Neural progenitor cell (in vitro differentiated cells): Measurements from ENCODE around the gene THAP6. TPM values are rescaled to one million over a fixed set of nuclear protein-coding genes. Genes with fewer than 3 reads are reported as not detected.
"Not testable (repeated sequence)": the region's sequence is repeated elsewhere in the genome, so short reads cannot be mapped to it uniquely, and the experiment has no call there.

ENCODE experiments used
- DNase-seq: peaks from one replicate; pipeline ENCODE4 v3.0.0-alpha.2; 2016; ENCODE audit warnings: low spot score
- H2AFZ ChIP-seq: fragments of 200-600 bp; sonication (generic); replicated peaks from 2 replicates; pipeline ENCODE4 v1.6.1; 2016; ENCODE audit warnings: antibody characterized with exemption
- H3F3A ChIP-seq: fragments of 200-600 bp; sonication (generic); 2 replicates; pipeline ENCODE4 v1.6.1; 2016; ENCODE audit warnings: antibody characterized with exemption, low read depth
- H3K27ac ChIP-seq: fragments of 200-600 bp; sonication (generic); 2 replicates; pipeline ENCODE4 v1.5.1; 2016; ENCODE audit warnings: mild to moderate bottlenecking
- H3K27me3 ChIP-seq: fragments of 200-600 bp; sonication (generic); 2 replicates; pipeline ENCODE4 v1.6.1; 2016; ENCODE audit warnings: mild to moderate bottlenecking, moderate library complexity
- H3K36me3 ChIP-seq: fragments of 200-600 bp; sonication (generic); 2 replicates; pipeline ENCODE4 v1.5.1; 2016
- H3K4me1 ChIP-seq: fragments of 200-600 bp; sonication (generic); 2 replicates; pipeline ENCODE4 v1.6.1; 2016; ENCODE audit warnings: mixed run types
- H3K4me2 ChIP-seq: fragments of 200-600 bp; sonication (generic); 2 replicates; pipeline ENCODE4 v1.6.1; 2016
- H3K4me3 ChIP-seq: fragments of 200-600 bp; sonication (generic); 2 replicates; pipeline ENCODE4 v1.5.1; 2016
- H3K79me2 ChIP-seq: fragments of 200-600 bp; sonication (generic); 2 replicates; pipeline ENCODE4 v1.6.1; 2016; ENCODE audit warnings: low read depth
- H3K9ac ChIP-seq: fragments of 200-600 bp; sonication (generic); 2 replicates; pipeline ENCODE4 v1.6.1; 2016
- H3K9me3 ChIP-seq: fragments of 200-600 bp; sonication (generic); 2 replicates; pipeline ENCODE4 v1.5.1; 2016; ENCODE audit warnings: low read depth
- H4K20me1 ChIP-seq: fragments of 200-600 bp; sonication (generic); 2 replicates; pipeline ENCODE4 v1.6.1; 2016; ENCODE audit warnings: low read depth
- H3K27ac Mint-ChIP-seq: 3 replicates; pipeline ENCODE4 v1.8.0; 2021; ENCODE audit warnings: mixed read lengths
- H3K27me3 Mint-ChIP-seq: 2 replicates; pipeline ENCODE4 v1.8.0; 2022; ENCODE audit warnings: low read depth, mild to moderate bottlenecking, inconsistent platforms, moderate library complexity, mixed read lengths; ENCODE audit not compliant: insufficient read depth
- H3K36me3 Mint-ChIP-seq: 3 replicates; pipeline ENCODE4 v1.8.0; 2021; ENCODE audit warnings: mixed read lengths
- H3K4me1 Mint-ChIP-seq: 3 replicates; pipeline ENCODE4 v1.8.0; 2021; ENCODE audit warnings: mixed read lengths
- H3K4me3 Mint-ChIP-seq: 3 replicates; pipeline ENCODE4 v1.8.0; 2021; ENCODE audit warnings: mild to moderate bottlenecking, moderate library complexity, mixed read lengths
- H3K9me3 Mint-ChIP-seq: 3 replicates; pipeline ENCODE4 v1.8.0; 2020; ENCODE audit warnings: mixed read lengths
- EZH2 ChIP-seq: fragments of 200-600 bp; sonication (generic); IDR thresholded peaks from 2 replicates; pipeline ENCODE4 v1.6.1; 2017; ENCODE audit warnings: antibody characterized with exemption, mild to moderate bottlenecking, moderate library complexity
- EZH2phosphoT487 ChIP-seq: fragments of 200-600 bp; sonication (generic); IDR thresholded peaks from 2 replicates; pipeline ENCODE4 v1.6.1; 2017; ENCODE audit warnings: antibody characterized with exemption
- total RNA-seq: library from RNA; depleted of rRNA; stranded (reverse); fragments of >200 nt; gene quantifications from 2 replicates; pipeline ENCODE4 v1.2.3, GENCODE V29; 2015; ENCODE audit warnings: low replicate concordance
- TF ChIP-seq, protein P1 (sequence below): fragments of 200-600 bp; sonication (generic); IDR thresholded peaks from 2 replicates; pipeline ENCODE4 v1.5.1; 2017; ENCODE audit warnings: antibody characterized with exemption, mild to moderate bottlenecking

The THAP6 gene
- total RNA-seq, 1 donor from 2014 or later = 30.6 TPM

DNA sequence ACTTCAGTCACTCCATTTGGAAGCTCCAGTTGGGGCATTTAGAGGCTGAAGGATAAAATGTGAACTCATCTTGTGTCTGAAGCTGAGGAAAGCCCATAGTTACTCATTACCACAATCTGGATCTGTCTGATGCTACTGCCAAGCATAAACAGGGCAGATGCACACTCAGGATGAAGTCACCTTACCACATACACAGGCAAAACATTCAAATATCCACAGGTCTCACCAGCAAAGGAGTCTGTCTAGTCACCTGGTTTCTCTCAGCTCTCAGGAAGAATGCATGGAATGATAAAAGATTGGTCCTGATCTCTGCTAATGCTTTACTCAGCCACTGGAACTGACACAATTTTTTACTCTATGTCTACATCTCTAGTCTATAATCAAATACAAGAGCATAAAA, 28.6 kb downstream of the THAP6 start:
- no peak for DNase-seq
- H3K9me3 Mint-ChIP-seq = no peaks in the 10 kb centered on the region
- Histone ChIP-seq H3K27ac (no peak overlapping the region), H3K27me3 (no peaks in the 10 kb centered on the region), H4K20me1 (no peaks in the 10 kb centered on the region), H2AFZ (no peak overlapping the region), H3K4me2 (no peak overlapping the region), H3K4me1 (no peaks in the 10 kb centered on the region), H3K4me3 (no peak overlapping the region), H3K36me3 (no peaks in the 10 kb centered on the region), H3K9me3 (no peaks in the 10 kb centered on the region), H3K9ac (no peak overlapping the region), H3F3A (no peaks in the 10 kb centered on the region), H3K79me2 (no peaks in the 10 kb centered on the region)
- TF ChIP-seq EZH2 = no peak
- no peak for TF ChIP-seq EZH2phosphoT487
- TF ChIP-seq, protein P1, sequence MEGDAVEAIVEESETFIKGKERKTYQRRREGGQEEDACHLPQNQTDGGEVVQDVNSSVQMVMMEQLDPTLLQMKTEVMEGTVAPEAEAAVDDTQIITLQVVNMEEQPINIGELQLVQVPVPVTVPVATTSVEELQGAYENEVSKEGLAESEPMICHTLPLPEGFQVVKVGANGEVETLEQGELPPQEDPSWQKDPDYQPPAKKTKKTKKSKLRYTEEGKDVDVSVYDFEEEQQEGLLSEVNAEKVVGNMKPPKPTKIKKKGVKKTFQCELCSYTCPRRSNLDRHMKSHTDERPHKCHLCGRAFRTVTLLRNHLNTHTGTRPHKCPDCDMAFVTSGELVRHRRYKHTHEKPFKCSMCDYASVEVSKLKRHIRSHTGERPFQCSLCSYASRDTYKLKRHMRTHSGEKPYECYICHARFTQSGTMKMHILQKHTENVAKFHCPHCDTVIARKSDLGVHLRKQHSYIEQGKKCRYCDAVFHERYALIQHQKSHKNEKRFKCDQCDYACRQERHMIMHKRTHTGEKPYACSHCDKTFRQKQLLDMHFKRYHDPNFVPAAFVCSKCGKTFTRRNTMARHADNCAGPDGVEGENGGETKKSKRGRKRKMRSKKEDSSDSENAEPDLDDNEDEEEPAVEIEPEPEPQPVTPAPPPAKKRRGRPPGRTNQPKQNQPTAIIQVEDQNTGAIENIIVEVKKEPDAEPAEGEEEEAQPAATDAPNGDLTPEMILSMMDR = no peak
- no peak overlapping the region for H3K4me3 Mint-ChIP-seq
- H3K36me3 Mint-ChIP-seq = peaks cover 8% of the 10 kb centered on the region
- peaks cover 5% of the 10 kb centered on the region for H3K4me1 Mint-ChIP-seq
- H3K27ac Mint-ChIP-seq = no peak overlapping the region
- no peaks in the 10 kb centered on the region for H3K27me3 Mint-ChIP-seq

DNA sequence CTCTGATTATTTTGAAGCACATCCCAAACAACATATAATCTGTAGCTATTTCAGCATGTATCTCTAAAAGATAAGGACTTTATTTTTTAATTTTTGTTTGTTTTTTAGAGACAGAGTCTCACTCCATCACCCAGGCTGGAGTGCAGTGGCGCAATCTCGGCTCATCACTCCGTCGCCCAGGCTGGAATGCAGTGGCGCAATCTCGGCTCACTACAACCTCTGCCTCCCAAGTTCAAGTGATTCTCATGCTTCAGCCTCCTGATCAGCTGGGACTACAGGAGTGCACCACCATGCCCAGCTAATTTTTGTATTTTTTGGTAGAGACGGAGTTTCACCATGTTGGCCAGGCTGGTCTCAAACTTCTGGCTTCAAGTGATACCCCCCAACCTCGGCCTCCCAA, 29.9 kb downstream of the THAP6 start:
- not testable (repeated sequence) for H4K20me1 ChIP-seq, H3K27me3 ChIP-seq, H3K4me1 ChIP-seq, H3K4me3 ChIP-seq, H3K27me3 Mint-ChIP-seq, H3K9ac ChIP-seq, H2AFZ ChIP-seq, H3K36me3 ChIP-seq, H3K36me3 Mint-ChIP-seq, H3K9me3 Mint-ChIP-seq, H3K79me2 ChIP-seq, H3K4me3 Mint-ChIP-seq, H3K9me3 ChIP-seq, H3F3A ChIP-seq, H3K4me2 ChIP-seq, H3K27ac ChIP-seq, DNase-seq, H3K27ac Mint-ChIP-seq, H3K4me1 Mint-ChIP-seq

DNA sequence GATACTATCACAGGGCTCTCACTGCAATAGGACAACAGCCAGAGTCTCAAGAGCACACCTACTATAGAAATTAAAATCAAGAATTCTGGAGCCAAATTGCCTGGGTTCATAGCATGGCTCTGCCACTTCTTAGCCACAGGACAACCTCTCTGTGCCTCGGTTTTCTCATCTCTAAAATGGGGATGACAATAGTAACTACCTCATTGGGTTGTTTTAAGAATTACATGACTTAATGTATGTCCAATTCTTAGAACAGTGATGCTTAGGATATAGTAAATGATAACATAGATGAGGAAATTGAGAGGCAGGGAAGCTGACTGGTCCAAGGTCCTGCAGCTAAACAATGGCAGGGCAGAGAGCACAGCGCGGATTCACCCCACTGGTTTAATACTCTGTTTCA, 30.6 kb downstream of the THAP6 start:
- Mint-ChIP-seq H3K27ac (no peak overlapping the region), H3K4me3 (no peak overlapping the region), H3K4me1 (peaks cover 9% of the 10 kb centered on the region), H3K9me3 (no peaks in the 10 kb centered on the region), H3K36me3 (peaks cover 4% of the 10 kb centered on the region), H3K27me3 (peaks cover 2% of the 10 kb centered on the region)
- Histone ChIP-seq H3K36me3 (no peaks in the 10 kb centered on the region), H3K4me2 (no peak overlapping the region), H3K9ac (no peak overlapping the region), H4K20me1 (no peaks in the 10 kb centered on the region), H3K27me3 (no peaks in the 10 kb centered on the region), H2AFZ (no peak overlapping the region), H3K9me3 (no peaks in the 10 kb centered on the region), H3K79me2 (no peaks in the 10 kb centered on the region), H3F3A (no peaks in the 10 kb centered on the region), H3K4me1 (no peaks in the 10 kb centered on the region), H3K4me3 (no peak overlapping the region), H3K27ac (no peak overlapping the region)
- no peak for DNase-seq
- no peak for TF ChIP-seq EZH2phosphoT487
- no peak for TF ChIP-seq EZH2
- TF ChIP-seq, protein P1 = no peak

DNA sequence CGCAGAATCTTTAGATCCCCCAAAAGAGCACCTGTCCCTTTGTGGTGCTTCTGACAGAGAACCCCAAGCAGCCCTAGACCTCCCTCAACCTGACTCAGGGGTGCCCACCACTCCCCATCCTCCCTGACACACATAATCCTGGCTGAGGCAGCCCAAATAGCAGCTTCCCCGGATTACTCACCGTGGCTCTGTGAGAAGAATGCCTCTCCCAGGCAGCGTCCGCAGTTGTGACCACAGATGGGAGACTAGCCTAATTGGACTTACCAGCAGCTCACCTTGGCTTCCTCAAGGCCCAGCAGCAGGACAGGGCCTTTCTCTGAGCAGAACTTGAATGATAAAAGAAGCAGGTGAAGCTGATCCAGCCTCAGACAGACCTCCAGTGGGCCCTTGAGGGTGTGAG, 31.3 kb downstream of the THAP6 start:
- no peak overlapping the region for H3K9ac ChIP-seq
- no peak overlapping the region for H3K4me2 ChIP-seq
- H3K27ac Mint-ChIP-seq = no peak overlapping the region
- no peak overlapping the region for H2AFZ ChIP-seq
- no peak overlapping the region for H3K4me3 ChIP-seq
- no peak overlapping the region for H3K27ac ChIP-seq
- H3K27me3 ChIP-seq = no peaks in the 10 kb centered on the region
- no peaks in the 10 kb centered on the region for H3K4me1 ChIP-seq
- H3F3A ChIP-seq = no peaks in the 10 kb centered on the region
- peak; percentile 11 for DNase-seq
- peaks cover 3% of the 10 kb centered on the region for H3K27me3 Mint-ChIP-seq
- TF ChIP-seq EZH2 (no peak), EZH2phosphoT487 (no peak)
- TF ChIP-seq, protein P1 = no peak
- H3K79me2 ChIP-seq = no peaks in the 10 kb centered on the region
- peaks cover 9% of the 10 kb centered on the region for H3K4me1 Mint-ChIP-seq
- no peaks in the 10 kb centered on the region for H4K20me1 ChIP-seq
- no peaks in the 10 kb centered on the region for H3K9me3 Mint-ChIP-seq
- peaks cover 4% of the 10 kb centered on the region for H3K36me3 Mint-ChIP-seq
- no peak overlapping the region for H3K4me3 Mint-ChIP-seq
- H3K36me3 ChIP-seq = no peaks in the 10 kb centered on the region
- H3K9me3 ChIP-seq = no peaks in the 10 kb centered on the region
